ENCODE measurements around the gene TMEM131L.

The TMEM131L gene

DNA sequence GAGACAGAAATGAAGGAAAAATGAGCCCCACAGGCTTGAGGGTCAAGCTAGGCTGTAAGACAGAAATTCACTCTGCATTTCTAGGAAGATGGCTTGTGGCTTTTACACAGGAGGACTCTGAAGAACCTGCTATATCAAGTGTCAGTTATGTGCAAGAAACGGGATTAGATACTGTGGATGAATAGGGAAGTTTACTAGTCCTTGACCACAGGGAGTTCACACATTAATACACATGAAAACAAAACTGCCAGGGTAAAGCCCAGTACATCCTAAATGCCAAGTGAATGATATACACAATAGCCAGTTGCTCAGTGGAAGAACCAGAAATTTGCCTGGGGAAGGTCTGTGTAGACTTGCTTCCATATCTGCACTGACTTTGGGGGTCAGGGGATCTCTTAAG, 53.5 kb downstream of the TMEM131L start:
- peaks cover 6 to 42% (median 25%) of the 10 kb centered on the region in 5 donors for H3K4me1 ChIP-seq (ENCODE audit: control insufficient read depth in 5 of 5, insufficient read depth in 5 of 5, low read length in 5 of 5)

DNA sequence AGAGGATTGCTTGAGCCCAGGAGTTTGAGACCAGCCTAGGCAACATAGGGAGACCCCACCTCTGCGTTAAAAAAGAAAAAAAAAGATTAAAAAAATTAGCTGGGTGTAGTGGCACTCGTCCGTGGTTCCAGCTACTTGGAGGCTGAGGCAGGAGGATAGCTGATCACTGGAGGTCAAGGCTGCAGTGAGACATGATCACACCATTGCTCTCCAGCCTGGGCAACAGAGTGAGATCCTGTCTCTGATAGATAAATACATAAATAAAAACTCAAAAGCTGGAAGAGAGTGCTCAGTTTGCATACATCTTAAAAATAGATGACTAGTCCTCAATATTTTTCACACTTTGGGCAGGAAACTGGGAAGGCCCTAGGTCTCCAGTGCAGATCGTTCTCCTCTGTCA, 54.1 kb downstream of the TMEM131L start:
- H3K27ac ChIP-seq (ENCODE audit: low read depth, low read length) = no peak overlapping the region
- H3K4me1 ChIP-seq (ENCODE audit: control insufficient read depth in 5 of 5, insufficient read depth in 5 of 5, low read length in 5 of 5) = peaks cover 6 to 44% (median 28%) of the 10 kb centered on the region in 5 donors

More for the DNA sequence above, 53.5 kb downstream of the TMEM131L start:
- H3K9ac ChIP-seq (ENCODE audit: low read length in 5 of 5) = no peak overlapping the region
- no peaks in the 10 kb centered on the region for H3K27me3 ChIP-seq (ENCODE audit: control insufficient read depth in 5 of 5, insufficient read depth in 4 of 5, low read length in 5 of 5)
- no peaks in the 10 kb centered on the region for H3K9me3 ChIP-seq (ENCODE audit: control insufficient read depth in 5 of 5, low read length in 5 of 5)
- no peak overlapping the region for H3K27ac ChIP-seq (ENCODE audit: low read depth, low read length)
- no peak overlapping the region for H3K4me3 ChIP-seq (ENCODE audit: low read depth in 1 of 5, low read length in 5 of 5)
- peaks cover 0 to 3% (median 2%) of the 10 kb centered on the region in 5 donors for H3K36me3 ChIP-seq (ENCODE audit: control insufficient read depth in 5 of 5, insufficient read depth in 5 of 5, low read length in 5 of 5)

DNA sequence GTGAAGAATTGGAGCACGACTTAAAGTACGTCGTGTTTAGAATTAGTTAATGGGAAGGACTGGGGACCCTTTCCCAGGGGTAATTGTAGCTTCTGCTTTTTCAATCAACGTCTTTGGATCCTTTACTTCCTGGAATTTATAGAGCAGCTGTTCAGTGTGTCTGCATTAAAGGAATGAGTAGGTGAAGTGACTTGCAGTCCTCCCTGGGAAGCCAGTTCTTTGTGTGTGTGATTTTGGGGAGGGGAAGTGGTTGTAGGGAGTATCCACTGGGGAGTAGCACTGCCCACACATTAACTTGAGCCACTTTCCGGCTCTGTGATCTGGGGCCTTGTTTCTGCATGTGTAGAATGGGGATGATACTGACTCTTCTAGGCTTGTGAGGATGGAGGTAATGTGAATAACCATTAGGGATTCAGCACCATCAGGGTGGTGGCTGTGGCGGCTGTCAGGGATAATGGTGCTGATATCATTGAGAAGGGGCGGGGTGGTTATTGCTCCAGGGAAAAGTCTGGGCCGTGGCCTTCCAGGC, 54.7 kb downstream of the TMEM131L start:
- Histone ChIP-seq H3K9ac (ENCODE audit: low read length in 5 of 5) (peak overlapping the region in 1 of 5 donors; percentile 28), H3K4me1 (ENCODE audit: control insufficient read depth in 5 of 5, insufficient read depth in 5 of 5, low read length in 5 of 5) (peaks cover 6 to 44% (median 28%) of the 10 kb centered on the region in 5 donors), H3K27ac (ENCODE audit: low read depth, low read length) (no peak overlapping the region)

More for the DNA sequence above, 54.1 kb downstream of the TMEM131L start:
- Histone ChIP-seq H3K4me3 (ENCODE audit: low read depth in 1 of 5, low read length in 5 of 5) (no peak overlapping the region), H3K9ac (ENCODE audit: low read length in 5 of 5) (no peak overlapping the region), H3K9me3 (ENCODE audit: control insufficient read depth in 5 of 5, low read length in 5 of 5) (no peaks in the 10 kb centered on the region), H3K27me3 (ENCODE audit: control insufficient read depth in 5 of 5, insufficient read depth in 4 of 5, low read length in 5 of 5) (no peaks in the 10 kb centered on the region), H3K36me3 (ENCODE audit: control insufficient read depth in 5 of 5, insufficient read depth in 5 of 5, low read length in 5 of 5) (peaks cover 0 to 3% (median 2%) of the 10 kb centered on the region in 5 donors)

DNA sequence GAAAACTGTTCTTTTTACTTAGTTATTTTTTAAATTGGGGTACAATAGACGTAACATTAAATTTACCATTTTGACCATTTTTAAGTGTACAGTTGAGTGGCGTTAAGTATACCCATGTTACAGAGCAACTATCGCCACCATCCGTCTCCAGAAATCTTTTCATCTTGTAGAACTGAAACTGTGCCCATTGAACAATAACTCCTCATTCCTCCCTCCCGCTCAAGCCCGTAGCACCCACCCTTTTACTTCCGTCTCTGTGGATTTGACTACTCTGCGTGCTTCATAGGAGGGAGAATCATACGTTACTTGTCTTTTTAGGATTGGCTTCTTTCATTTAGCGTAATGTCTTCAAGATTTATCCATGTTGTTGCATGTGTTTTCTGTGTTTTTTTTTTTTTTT, 55.3 kb downstream of the TMEM131L start:
- H3K27ac ChIP-seq (ENCODE audit: low read depth, low read length) = no peak overlapping the region
- H3K4me3 ChIP-seq (ENCODE audit: low read depth in 1 of 5, low read length in 5 of 5) = no peak overlapping the region
- no peaks in the 10 kb centered on the region for H3K27me3 ChIP-seq (ENCODE audit: control insufficient read depth in 5 of 5, insufficient read depth in 4 of 5, low read length in 5 of 5)
- no peak overlapping the region for H3K9ac ChIP-seq (ENCODE audit: low read length in 5 of 5)
- H3K36me3 ChIP-seq (ENCODE audit: control insufficient read depth in 5 of 5, insufficient read depth in 5 of 5, low read length in 5 of 5) = peaks cover 0 to 2% (median under 1%) of the 10 kb centered on the region in 5 donors
- H3K9me3 ChIP-seq (ENCODE audit: control insufficient read depth in 5 of 5, low read length in 5 of 5) = no peaks in the 10 kb centered on the region
- H3K4me1 ChIP-seq (ENCODE audit: control insufficient read depth in 5 of 5, insufficient read depth in 5 of 5, low read length in 5 of 5) = peaks cover 6 to 44% (median 28%) of the 10 kb centered on the region in 5 donors

More for the DNA sequence above, 54.7 kb downstream of the TMEM131L start:
- Histone ChIP-seq H3K27me3 (ENCODE audit: control insufficient read depth in 5 of 5, insufficient read depth in 4 of 5, low read length in 5 of 5) (no peaks in the 10 kb centered on the region), H3K4me3 (ENCODE audit: low read depth in 1 of 5, low read length in 5 of 5) (no peak overlapping the region), H3K9me3 (ENCODE audit: control insufficient read depth in 5 of 5, low read length in 5 of 5) (no peaks in the 10 kb centered on the region), H3K36me3 (ENCODE audit: control insufficient read depth in 5 of 5, insufficient read depth in 5 of 5, low read length in 5 of 5) (peaks cover 0 to 3% (median 2%) of the 10 kb centered on the region in 5 donors)

DNA sequence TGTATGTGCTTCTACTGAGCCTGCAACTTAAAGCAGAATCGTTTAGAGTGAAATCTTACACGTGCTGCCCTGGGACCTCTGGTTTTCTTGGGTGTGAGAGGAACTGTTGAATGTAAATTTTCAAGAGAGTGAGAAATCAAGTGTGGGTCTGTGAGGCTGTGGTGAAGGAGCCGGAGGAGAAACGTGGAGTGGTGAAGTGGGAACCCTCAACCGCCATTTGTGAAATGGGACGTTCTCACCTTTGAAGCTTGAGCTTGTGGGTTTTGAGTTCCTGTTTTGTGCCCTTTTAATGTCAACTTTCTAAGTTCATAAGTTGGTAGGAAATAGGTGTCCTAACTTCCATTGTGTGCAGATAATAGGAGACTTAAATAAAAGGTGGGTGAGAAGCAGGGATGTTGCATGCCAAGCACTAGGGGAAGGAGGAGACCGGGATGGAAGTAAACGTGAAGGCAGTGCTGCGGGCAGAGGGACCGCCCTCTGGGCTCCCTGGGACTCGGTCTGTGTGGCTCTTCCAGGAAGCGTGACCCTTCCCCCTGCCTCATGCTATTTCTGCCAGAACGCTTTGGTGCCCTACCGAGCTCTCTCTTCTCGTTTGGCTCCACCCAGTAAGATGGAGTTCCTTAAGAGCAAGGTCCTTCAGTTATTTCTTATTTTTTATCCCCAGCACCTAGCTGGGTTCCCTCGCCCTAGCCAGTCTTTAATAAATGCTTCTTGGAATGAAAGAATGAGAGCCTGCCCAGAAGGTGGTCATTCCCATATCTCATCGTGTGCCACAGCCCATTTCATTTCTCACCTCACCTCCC, 56.0 kb downstream of the TMEM131L start:
- Histone ChIP-seq H3K4me3 (ENCODE audit: low read depth in 1 of 5, low read length in 5 of 5) (no peak overlapping the region), H3K27ac (ENCODE audit: low read depth, low read length) (no peak overlapping the region), H3K9me3 (ENCODE audit: control insufficient read depth in 5 of 5, low read length in 5 of 5) (no peaks in the 10 kb centered on the region), H3K36me3 (ENCODE audit: control insufficient read depth in 5 of 5, insufficient read depth in 5 of 5, low read length in 5 of 5) (peaks cover 0 to 2% (median 0%) of the 10 kb centered on the region in 5 donors), H3K27me3 (ENCODE audit: control insufficient read depth in 5 of 5, insufficient read depth in 4 of 5, low read length in 5 of 5) (no peaks in the 10 kb centered on the region), H3K9ac (ENCODE audit: low read length in 5 of 5) (peak overlapping the region in 1 of 5 donors; percentile 8), H3K4me1 (ENCODE audit: control insufficient read depth in 5 of 5, insufficient read depth in 5 of 5, low read length in 5 of 5) (peaks cover 6 to 44% (median 28%) of the 10 kb centered on the region in 5 donors)

DNA sequence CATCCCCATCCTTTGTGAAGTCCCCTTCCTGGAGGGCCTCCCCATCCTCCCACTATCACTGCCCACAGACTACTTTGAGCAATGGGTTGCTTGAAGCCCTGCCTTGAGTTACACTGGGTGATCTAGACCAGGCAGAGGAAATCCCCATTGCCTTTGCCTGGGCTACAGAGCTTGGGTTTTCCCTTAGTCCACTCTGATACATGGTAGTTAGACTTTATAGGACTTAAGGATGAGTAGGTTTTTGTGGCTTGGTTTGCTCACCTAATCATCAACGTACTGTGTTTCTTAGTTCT, 56.6 kb downstream of the TMEM131L start:
- H3K27me3 ChIP-seq (ENCODE audit: control insufficient read depth in 5 of 5, insufficient read depth in 4 of 5, low read length in 5 of 5) = no peaks in the 10 kb centered on the region
- no peak overlapping the region for H3K27ac ChIP-seq (ENCODE audit: low read depth, low read length)
- H3K9ac ChIP-seq (ENCODE audit: low read length in 5 of 5) = peak overlapping the region in 1 of 5 donors; percentile 8
- H3K4me1 ChIP-seq (ENCODE audit: control insufficient read depth in 5 of 5, insufficient read depth in 5 of 5, low read length in 5 of 5) = peaks cover 6 to 42% (median 32%) of the 10 kb centered on the region in 5 donors
- no peaks in the 10 kb centered on the region for H3K9me3 ChIP-seq (ENCODE audit: control insufficient read depth in 5 of 5, low read length in 5 of 5)
- H3K36me3 ChIP-seq (ENCODE audit: control insufficient read depth in 5 of 5, insufficient read depth in 5 of 5, low read length in 5 of 5) = peaks cover 0 to 2% (median 0%) of the 10 kb centered on the region in 5 donors
- no peak overlapping the region for H3K4me3 ChIP-seq (ENCODE audit: low read depth in 1 of 5, low read length in 5 of 5)

DNA sequence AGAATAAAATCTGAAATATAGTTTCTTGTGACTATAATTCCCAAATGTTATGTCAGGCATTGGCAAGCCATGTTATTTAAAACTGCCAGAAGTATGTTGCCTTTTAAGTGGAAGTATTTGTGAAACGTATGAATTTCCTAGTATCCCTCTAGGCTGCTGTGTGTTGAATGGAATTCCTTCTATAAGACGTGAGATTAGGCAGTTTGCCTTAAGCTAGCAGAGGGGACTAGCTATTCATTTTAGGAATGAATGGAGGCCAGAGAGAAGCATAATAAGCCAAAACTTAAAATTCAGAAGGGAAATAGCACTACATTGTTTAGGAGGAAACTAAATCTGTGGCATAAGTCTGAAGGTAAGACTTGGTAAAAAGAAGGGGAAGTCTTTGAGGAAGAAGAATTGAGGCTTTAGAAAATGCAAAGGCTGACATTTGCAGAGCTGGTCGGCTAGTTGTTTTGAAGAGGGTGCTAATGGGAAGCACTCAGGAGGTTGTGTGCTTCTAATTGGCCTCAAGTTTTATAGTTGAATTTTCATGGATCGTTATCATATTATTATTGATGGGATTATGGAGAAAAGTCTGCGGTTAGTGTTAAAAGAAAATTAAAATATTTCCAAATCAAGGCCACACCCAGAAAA, 57.1 kb downstream of the TMEM131L start:
- Histone ChIP-seq H3K27ac (ENCODE audit: low read depth, low read length) (peak overlapping the region; percentile 7), H3K27me3 (ENCODE audit: control insufficient read depth in 5 of 5, insufficient read depth in 4 of 5, low read length in 5 of 5) (no peaks in the 10 kb centered on the region), H3K9me3 (ENCODE audit: control insufficient read depth in 5 of 5, low read length in 5 of 5) (no peaks in the 10 kb centered on the region), H3K4me1 (ENCODE audit: control insufficient read depth in 5 of 5, insufficient read depth in 5 of 5, low read length in 5 of 5) (peaks cover 6 to 38% (median 35%) of the 10 kb centered on the region in 5 donors), H3K9ac (ENCODE audit: low read length in 5 of 5) (peak overlapping the region in 1 of 5 donors; percentile 8), H3K36me3 (ENCODE audit: control insufficient read depth in 5 of 5, insufficient read depth in 5 of 5, low read length in 5 of 5) (peaks cover 0 to 2% (median 0%) of the 10 kb centered on the region in 5 donors), H3K4me3 (ENCODE audit: low read depth in 1 of 5, low read length in 5 of 5) (no peak overlapping the region)

DNA sequence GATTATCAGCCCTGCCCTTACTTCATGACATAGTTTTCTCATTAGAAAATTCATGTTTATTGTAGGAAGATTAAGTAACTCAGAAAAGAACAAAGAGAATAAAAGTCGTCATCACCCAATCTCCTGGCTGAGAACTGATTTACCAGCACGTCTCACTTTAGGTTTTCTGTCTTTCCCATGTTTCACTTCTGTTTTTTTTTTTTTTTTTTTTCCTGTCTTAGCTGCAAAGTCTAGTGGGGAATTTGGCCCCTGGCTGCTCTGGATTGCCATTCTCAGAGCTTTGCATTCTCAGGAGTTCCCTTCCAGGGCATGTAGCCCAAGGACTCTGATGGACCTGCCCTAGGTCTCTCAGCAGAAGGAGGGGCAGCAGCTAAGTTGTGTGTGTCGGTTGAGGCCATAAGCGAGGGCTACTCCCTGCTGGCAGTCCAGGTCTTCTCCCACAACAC, 57.8 kb downstream of the TMEM131L start:
- no peak overlapping the region for H3K9ac ChIP-seq (ENCODE audit: low read length in 5 of 5)
- no peaks in the 10 kb centered on the region for H3K9me3 ChIP-seq (ENCODE audit: control insufficient read depth in 5 of 5, low read length in 5 of 5)
- H3K4me1 ChIP-seq (ENCODE audit: control insufficient read depth in 5 of 5, insufficient read depth in 5 of 5, low read length in 5 of 5) = peaks cover 6 to 40% (median 34%) of the 10 kb centered on the region in 5 donors
- peaks cover 0 to 2% (median 0%) of the 10 kb centered on the region in 5 donors for H3K36me3 ChIP-seq (ENCODE audit: control insufficient read depth in 5 of 5, insufficient read depth in 5 of 5, low read length in 5 of 5)
- H3K4me3 ChIP-seq (ENCODE audit: low read depth in 1 of 5, low read length in 5 of 5) = no peak overlapping the region
- H3K27me3 ChIP-seq (ENCODE audit: control insufficient read depth in 5 of 5, insufficient read depth in 4 of 5, low read length in 5 of 5) = no peaks in the 10 kb centered on the region
- H3K27ac ChIP-seq (ENCODE audit: low read depth, low read length) = peak overlapping the region; percentile 7

DNA sequence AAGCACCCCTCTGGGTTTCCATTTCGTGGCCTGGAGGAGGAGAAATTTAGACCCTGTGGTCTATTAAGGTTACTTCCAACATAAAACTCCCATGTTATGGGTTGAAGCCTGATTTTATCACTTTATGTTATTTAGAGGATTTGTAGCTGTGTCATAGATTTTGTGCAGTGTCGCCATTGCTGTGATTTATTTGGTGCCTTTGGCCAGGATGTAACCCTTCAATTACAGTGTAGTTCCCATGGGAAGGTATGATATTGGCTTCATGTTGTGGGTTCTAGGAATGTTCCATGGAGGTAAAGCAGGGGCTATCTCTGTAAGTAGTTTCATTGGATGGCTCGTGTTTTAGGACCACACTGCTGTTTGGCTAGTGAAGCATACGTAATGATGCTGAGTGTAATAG, 58.5 kb downstream of the TMEM131L start:
- no peak overlapping the region for H3K27ac ChIP-seq (ENCODE audit: low read depth, low read length)

DNA sequence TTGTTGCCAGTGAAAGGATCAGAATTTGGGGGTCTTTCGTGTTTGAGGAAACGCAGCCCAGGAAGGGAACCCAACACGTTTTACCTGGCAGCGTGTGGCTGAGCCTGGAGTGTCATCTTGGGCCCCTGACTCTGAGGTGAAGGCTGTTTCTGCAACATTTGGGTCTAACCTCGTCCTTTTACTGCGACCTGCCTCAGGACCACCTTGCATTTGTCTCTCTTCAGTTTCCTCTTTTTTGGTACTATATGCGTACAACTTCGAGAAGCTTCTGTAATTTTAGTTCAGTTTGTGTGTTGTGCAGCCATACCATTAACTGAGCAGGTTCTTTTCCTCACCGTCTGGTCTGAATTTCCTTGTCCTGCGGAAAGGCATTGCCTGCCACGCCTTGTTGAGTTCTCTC, 61.5 kb downstream of the TMEM131L start:
- Histone ChIP-seq H3K9ac (ENCODE audit: low read length in 5 of 5) (peak overlapping the region in 1 of 5 donors; percentile 8), H3K27ac (ENCODE audit: low read depth, low read length) (no peak overlapping the region), H3K4me3 (ENCODE audit: low read depth in 1 of 5, low read length in 5 of 5) (no peak overlapping the region), H3K27me3 (ENCODE audit: control insufficient read depth in 5 of 5, insufficient read depth in 4 of 5, low read length in 5 of 5) (no peaks in the 10 kb centered on the region), H3K9me3 (ENCODE audit: control insufficient read depth in 5 of 5, low read length in 5 of 5) (no peaks in the 10 kb centered on the region), H3K36me3 (ENCODE audit: control insufficient read depth in 5 of 5, insufficient read depth in 5 of 5, low read length in 5 of 5) (no peaks in the 10 kb centered on the region), H3K4me1 (ENCODE audit: control insufficient read depth in 5 of 5, insufficient read depth in 5 of 5, low read length in 5 of 5) (peaks cover 12 to 62% (median 56%) of the 10 kb centered on the region in 5 donors)

More for the DNA sequence above, 58.5 kb downstream of the TMEM131L start:
- Histone ChIP-seq H3K9me3 (ENCODE audit: control insufficient read depth in 5 of 5, low read length in 5 of 5) (no peaks in the 10 kb centered on the region), H3K27me3 (ENCODE audit: control insufficient read depth in 5 of 5, insufficient read depth in 4 of 5, low read length in 5 of 5) (no peaks in the 10 kb centered on the region), H3K4me1 (ENCODE audit: control insufficient read depth in 5 of 5, insufficient read depth in 5 of 5, low read length in 5 of 5) (peaks cover 6 to 47% (median 41%) of the 10 kb centered on the region in 5 donors), H3K36me3 (ENCODE audit: control insufficient read depth in 5 of 5, insufficient read depth in 5 of 5, low read length in 5 of 5) (peaks cover 0 to 1% (median 0%) of the 10 kb centered on the region in 5 donors), H3K4me3 (ENCODE audit: low read depth in 1 of 5, low read length in 5 of 5) (no peak overlapping the region), H3K9ac (ENCODE audit: low read length in 5 of 5) (no peak overlapping the region)

Measured in subcutaneous abdominal adipose tissue (tissue), 5 donors.